Activated CD4-positive, alpha-beta T cell treated with anti-CD3 and anti-CD28 coated beads for 24 hours (primary cell): ENCODE results near the gene BTG1.

Source experiments
- DNase-seq, 2 donors: peaks; one replicate each; pipeline ENCODE4 v3.0.0-alpha.2; 2020; ENCODE audit warnings: low read depth in 2 of 2

BTG1 gene

GRCh38 chr12:92133795-92134637 lies 11.6 kb downstream of the BTG1 start:
- DNase-seq = no peak

- DNase-seq = no peak
These were observed 12.5 kb downstream of the BTG1 start for GRCh38 chr12:92133171-92133570.

- DNase-seq = no peak
These were observed 13.4 kb downstream of the BTG1 start for GRCh38 chr12:92132288-92132687.

GRCh38 chr12:92130999-92131398 lies 14.6 kb downstream of the BTG1 start:
- no peak for DNase-seq

- no peak for DNase-seq
These were observed 16.0 kb downstream of the BTG1 start for GRCh38 chr12:92129609-92130008.

DNA sequence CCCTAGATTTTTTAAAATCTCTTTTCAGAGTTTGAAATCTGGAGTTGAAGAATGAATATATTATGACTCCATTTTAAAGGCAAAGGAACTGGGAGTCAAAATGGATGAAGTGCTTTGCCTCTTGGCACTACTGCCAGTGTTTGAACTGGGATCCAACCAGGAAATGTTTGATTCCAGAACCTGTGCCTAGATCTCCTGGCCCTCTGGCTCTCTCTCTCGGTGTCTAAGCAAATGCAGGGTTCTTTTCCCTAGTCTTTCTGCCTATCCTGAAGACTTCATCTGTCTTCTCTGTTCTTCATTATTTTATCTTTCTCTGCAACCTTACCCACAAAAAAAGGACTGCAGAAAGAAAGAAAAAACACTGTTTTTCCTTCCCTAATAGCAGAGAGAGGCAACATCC lies 17.0 kb downstream of the BTG1 start:
- no peak for DNase-seq

GRCh38 chr12:92124689-92125029 lies 21.0 kb downstream of the BTG1 start:
- DNase-seq = no peak

DNA sequence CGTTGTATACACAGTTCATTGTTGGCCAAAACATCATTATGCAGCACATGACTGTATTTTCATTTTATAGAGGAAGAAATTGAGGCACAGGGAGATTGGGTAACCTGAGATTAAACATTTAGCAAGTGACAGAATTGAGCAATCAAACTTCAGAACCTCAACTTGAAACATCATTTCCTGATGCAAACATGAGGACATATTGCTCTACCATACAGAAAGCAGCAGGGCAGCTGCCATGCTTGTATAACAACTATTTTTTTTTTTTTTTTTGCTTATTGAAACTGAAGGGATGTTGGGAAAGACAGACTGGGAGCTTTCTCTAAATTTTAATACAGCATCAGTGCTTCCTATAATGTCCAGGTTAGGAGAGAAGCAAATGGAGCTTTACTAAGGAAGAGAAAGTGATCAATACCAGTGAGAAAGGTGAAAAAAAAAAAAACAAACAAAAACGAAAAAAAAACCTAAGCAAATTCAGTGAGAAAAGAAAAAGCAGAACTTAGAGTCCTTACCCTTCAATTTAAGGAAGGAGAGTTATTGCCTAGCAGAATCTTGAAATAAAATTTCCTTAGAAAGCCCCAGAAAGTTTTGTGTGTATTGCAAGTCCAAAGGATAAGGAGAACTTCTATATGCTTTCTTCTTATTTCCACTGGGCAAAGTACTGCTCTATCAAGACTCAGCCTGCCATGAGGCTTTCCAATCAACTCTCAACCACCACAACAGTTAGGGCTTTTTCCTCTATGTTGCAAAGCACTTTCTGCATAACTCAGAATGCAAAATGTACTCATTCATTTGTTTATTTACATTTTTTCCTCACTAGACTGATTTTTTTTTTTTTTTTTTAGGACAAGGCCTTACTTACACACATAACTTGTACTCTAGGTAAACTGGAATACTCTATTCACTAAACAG lies 21.6 kb downstream of the BTG1 start:
- DNase-seq = no peak

DNA sequence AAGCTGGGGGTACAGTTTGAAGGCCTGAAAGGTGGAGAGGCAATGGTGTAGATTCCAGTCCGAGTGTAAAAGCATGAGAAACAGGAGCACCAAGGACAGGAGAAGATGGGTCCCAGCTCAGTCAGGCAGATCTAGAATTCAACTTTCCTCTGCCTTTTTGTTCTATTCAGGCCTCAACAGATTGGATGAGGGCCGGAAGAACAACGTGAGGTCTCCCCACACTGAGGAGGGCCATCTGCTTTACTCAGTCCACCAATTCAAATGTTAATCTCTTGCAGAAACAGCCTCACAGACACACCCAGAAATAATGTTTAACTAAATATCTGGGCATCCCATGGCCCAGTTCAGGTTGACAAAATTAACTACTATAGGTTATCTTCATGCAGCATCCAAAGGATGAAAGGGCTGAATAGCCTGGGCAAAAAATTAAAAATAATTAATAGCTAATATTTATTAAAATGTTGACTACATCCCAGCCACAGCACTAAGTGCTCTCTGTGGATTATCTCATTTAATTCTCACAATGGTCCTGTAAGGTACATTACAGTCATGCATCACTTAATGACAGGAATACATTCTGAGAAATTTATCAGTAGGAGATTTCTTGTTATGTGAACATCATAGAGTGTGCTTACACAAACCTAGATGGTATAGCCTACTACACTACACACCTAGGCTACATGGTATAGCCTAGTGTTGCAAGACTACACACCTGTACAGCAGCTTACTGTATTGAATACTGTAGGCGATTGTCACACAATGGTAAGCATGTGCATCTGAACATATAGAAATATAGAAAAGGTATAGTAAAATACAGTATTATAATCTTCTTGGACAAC lies 22.5 kb downstream of the BTG1 start:
- DNase-seq = no peak

DNA sequence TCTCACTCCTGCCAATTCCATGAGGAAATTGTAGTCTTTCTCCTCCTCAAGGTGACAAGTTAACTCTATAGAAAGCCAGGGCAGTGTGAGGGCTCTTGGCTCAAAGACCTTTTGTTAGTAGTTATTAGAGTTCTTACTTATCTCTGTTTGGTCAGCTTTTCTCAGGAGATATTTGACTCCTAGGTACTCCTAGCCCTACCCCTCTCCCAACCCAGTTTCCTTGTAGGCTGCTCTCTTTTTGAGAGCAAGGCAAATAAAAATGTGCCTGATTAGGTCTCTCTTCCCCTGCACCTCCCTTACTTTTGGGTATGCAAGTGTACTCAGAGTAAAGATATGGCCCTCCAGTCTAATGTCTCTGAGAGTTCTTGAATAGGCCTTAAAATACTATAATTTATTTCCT lies 23.8 kb downstream of the BTG1 start:
- DNase-seq = no peak

- DNase-seq = no peak
These were observed 26.7 kb downstream of the BTG1 start for GRCh38 chr12:92118826-92119536.

- DNase-seq = no peak
These were observed 30.8 kb downstream of the BTG1 start for GRCh38 chr12:92114834-92115233.

GRCh38 chr12:92111256-92111655 lies 34.4 kb downstream of the BTG1 start:
- DNase-seq = no peak

DNA sequence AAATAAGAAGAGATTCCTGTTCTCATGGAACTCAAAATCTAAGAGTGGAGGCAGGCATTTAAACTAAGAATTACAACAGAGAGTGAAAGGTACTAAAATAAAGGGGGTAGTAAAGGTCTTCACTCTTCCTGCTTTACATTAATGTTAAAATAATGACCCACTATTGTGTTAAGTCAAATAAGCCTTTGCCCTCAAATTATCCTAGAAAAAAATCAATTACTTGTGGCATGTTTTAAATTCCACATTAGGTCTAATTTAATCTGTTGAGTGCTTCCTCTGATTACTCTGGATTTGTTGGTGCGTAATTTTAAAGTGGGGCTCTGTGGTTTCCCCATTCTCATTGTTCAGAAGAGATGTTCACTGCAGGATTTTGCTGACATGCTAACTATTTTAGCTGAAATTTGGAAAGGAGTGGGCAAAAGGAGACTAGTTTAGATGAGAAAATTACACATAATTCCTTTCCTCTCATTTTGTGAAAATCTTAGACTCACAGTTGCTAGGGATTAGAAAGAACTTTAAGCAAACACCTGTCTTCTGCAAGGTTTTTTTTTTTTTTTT lies 35.5 kb downstream of the BTG1 start:
- no peak for DNase-seq

GRCh38 chr12:92109613-92110012 lies 36.0 kb downstream of the BTG1 start:
- DNase-seq = no peak

DNA sequence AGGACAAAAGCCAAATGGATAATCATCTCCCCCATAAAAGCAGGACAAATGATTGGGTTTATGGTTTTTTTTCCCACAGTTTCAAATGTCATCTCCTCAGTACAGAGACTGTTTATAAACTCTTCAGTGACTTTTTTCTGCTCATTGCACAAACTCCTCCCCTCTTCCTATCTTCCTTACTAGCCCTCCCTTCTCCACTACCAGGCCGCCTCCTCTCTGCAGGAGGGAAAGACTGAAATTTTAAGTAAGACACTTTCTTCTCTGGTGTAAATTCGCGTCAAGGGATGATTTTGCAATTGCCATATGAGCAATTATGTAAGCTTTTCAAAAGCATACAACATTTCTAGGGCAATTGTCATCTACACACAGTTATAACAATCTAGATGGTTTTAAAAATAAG lies 37.0 kb downstream of the BTG1 start:
- DNase-seq = no peak

- DNase-seq = no peak
These were observed 38.0 kb downstream of the BTG1 start for GRCh38 chr12:92107621-92108131.

DNA sequence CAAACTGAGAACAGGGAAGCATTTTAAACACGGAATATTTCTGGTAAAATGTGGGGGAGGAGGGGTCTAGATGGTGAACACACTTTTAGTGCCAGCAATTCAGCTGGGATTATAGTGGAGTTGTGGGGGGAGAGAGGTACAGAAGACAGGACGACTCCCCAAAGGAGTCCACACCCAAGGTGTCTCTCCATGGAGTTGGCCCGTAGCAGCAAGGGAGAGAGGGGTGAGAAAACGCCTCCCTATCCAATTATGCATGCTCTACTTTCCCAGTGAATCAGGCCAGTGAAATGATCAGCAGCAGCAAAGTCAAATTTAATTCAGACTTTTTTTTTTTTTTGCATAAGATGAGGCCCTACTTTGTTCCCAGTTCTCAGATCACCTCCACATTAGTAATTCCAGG lies 38.6 kb downstream of the BTG1 start:
- no peak for DNase-seq

- DNase-seq = no peak
These were observed 40.0 kb downstream of the BTG1 start for GRCh38 chr12:92105676-92106075.

DNA sequence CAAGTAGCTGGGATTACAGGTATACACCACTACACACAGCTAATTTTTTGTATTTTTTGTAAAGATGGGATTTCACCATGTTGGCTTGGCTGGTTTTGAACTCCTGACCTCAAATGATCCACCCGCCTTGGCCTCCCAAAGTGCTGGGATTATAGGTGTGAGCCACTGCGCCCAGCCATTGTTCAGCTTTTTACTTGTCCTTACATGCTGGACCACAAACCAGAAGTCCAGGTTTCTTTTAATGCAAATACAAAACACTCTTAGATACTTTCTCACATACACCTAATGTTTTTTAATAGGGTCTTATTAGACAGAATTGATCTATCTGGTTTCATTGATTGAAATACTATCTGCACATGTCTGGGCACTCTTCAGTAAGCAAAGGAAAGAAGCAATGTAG lies 40.5 kb downstream of the BTG1 start:
- no peak for DNase-seq

DNA sequence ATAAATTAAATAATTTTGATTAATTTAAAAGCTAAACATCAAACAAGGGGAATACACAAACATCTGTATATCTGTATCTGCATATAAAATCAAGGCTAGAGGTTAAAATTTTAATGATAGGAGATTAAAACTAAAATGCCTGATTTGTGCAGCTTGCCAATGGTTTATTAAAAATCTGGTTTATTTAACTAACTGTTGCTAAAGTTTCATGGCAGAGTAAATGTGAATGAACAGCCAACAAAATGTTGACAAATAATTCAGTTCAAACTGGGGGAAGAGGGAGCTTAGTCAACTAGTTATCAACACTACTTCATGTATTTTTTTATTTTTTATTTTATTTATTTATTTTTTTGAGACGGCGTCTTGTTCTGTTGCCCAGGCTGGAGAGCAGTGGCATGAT lies 43.0 kb downstream of the BTG1 start:
- DNase-seq = no peak
